HG02610 (cell line): ENCODE results near the gene BRME1.
"Not testable (repeated sequence)": the region's sequence is repeated elsewhere in the genome, so short reads cannot be mapped to it uniquely, and the experiment has no call there.

Experiments
- ATAC-seq: cut with Tn5 transposase; IDR thresholded peaks from one replicate; pipeline ENCODE4 v1.9.1; 2021; ENCODE audit warnings: mild to moderate bottlenecking, moderate library complexity; ENCODE audit not compliant: unreplicated experiment

The BRME1 gene

DNA sequence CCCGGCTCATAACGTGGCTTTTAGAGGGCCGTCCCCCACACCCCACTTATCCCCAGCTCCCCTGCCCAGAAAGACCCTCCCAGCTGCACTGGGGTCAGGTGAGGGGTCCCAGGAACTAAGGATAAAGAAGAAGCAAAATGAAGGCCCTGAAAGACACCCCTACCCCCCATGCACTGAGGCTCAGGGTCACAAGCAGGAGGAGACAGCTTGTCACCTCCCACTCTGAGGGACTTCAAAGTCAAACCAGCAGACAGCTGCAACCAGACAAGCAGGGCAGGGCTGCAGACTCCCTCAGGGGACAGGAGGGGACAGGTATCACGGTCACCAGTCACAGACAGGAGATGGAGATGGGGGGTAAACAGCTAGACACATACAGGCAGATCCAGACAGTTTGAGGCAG is 35.0 kb downstream of the BRME1 start:
- ATAC-seq = no peak

DNA sequence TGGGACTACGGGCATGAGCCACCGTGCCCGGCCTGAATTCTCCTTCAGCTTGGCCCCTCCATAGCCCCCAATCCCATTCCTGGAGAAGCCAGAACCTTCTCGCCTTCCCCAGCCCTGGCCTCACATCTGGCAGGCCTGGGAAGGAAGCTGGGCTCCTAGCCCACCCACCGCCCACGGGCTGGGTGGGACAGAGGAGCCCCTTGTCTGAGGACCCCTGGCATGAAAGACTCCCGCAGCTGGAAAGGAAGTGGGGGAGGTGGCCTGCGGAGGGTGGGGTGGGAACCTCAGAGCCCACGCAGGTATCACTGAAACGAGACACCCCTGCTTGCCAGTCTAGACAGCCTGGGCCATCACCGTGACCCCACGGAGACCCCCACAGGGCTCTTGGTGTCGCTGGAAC is 36.6 kb downstream of the BRME1 start:
- no peak for ATAC-seq

DNA sequence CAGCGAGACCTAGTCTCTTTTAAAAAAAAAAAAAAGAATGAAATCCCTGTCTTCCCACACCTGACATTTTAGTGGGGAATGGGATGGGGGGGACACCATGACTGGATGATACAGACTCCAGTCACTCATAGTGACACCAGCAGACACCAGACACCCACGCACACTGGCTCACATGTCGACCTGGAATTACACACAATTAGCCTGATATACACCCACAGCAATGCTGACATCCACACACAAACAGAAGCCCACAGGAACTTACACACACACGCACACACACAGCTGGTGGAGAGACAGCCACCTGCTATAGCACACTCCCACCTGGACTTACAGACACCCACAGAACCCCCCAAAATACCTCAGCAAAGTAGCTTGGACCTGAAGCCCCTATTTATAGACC is 37.3 kb downstream of the BRME1 start:
- no peak for ATAC-seq

DNA sequence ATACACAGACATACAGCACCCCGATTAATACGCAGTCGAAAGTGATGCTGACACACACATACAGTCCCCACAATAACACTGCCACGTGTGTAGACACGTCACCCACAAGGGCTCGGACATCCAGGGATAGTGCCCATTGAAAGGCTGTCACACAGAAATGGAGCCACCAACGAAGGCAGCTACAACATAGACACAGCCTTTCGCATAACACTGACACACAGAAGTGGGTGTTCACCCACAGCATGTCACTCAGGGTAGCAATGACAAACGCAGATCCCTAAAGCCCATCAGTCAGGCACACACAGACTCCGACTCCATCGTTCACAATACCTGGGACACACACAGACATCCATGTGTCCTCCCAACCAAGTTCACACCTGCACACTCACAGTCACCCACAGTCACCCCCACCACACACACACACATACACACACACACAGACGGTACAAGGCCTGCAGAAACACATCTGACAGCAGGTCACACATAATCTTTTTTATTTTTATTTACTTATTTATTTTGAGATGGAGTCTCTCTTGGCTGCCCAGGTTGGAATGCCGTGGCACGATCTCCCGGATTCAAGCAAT is 39.4 kb downstream of the BRME1 start:
- no peak for ATAC-seq

DNA sequence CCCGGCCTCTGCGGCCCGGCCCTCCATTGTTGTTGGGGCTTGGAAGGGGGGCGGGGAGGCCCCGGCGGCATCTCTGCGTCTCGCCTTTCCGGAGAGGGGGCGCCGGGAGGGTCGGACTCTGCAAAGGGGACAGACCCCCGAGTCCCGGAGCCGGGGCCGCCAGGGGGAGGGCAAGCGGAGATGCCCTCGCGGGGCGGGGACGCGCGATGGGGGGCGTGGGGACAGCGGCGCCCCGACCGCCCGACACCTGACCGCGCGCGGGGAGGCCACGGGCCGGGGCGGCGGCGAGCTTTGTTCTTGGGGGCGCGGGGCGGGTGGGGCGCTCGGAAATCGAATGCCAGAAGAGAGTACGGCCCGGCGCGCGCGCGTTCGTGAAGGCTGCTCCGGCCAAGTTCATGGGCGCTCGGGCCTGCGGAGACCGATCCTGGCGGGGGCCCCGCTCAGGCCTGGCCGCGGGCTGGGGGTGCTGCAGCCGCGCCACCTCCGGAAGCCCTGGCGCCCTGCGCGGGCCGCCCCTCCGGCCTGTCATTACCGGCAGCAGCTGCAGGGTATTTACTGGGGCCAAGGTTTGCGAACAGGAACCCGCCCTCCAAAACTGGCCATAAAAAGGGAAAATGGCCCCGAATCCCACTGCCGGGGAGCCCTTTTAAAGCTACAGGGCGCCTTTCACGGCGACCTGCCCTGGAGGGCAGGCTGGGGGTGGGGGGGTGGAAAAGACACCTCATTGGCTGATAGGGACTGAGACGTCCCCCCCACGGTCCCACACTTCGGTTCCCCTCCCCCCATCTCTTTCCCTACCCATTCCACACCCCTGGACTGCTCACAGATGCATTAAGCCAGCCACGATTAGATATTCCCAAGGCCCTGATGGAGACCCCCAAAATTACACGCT is 40.1 kb downstream of the BRME1 start:
- ATAC-seq = no peak

DNA sequence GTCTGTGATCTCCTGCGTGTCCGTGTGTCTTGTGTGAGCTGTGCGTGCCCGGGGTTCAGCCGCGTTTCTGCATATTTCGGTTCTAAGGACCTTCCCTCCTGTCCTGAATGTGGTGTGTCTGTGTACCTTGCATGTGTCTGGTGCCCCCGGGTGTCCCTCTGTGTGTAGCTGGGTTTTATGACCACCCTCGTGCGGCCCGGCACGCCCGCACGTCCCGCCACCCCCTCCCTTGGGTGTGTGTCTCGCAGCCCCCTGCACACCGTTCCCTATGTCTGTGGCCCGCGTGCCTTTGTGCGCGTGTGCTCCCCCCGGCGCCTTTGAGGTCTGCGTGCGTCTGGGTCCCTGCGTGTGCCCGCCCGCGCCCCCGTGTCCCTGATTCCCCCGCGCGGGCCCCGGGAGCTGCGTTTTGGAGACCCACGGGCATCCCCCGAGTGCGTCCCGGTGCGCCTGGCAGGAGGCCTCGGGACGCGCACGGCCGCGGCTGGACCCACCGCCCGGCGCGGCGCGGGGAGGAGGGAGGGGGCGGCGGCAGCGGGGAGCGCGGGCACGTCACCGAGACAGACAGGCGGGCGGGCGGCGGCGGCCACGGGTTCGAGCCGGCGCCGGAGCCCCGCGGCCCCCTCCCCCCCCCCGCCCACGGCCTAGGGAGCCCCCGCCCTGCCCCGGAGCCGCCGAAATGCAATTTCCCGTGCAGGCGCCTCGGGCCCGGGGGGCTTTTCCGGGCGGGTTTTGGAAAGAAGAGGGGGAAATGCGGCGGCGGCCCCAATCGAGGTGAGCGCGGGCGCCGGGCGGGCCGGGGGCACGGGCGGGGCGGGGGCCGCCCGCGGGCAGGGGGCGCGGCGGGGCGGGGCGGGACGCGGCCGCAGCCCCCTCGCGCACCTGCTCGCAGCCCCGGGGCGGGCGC is 41.0 kb downstream of the BRME1 start:
- no peak for ATAC-seq

DNA sequence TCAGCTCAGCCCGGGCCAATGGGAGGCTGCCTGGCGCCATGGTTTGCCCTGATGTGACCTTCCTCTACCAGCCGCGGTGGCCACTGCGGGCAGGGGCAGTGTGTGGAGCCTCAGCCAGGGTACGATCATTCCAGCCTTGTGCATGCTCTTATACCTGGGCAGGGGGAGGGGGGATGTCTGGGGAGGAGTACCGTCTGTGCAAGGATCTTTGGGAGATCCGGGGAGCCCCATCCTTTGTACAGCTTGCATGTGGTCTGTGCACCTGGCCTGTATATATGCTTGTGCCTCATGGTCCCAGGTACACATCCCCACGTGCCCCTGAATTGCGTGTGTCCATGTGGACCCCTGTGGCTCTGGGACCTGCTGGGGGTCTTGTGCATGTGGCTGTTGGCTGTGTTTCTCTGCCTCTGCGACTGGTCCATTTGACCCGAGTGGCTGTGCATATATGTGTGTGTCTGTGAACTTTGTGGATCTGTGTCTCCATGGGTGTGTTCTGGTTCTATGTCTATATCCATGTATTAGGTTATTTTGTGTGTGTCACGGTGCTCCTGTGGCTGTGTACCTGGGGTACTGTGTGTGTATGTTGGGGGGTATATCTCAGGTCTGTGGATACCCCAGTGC is 41.8 kb downstream of the BRME1 start:
- ATAC-seq = no peak

DNA sequence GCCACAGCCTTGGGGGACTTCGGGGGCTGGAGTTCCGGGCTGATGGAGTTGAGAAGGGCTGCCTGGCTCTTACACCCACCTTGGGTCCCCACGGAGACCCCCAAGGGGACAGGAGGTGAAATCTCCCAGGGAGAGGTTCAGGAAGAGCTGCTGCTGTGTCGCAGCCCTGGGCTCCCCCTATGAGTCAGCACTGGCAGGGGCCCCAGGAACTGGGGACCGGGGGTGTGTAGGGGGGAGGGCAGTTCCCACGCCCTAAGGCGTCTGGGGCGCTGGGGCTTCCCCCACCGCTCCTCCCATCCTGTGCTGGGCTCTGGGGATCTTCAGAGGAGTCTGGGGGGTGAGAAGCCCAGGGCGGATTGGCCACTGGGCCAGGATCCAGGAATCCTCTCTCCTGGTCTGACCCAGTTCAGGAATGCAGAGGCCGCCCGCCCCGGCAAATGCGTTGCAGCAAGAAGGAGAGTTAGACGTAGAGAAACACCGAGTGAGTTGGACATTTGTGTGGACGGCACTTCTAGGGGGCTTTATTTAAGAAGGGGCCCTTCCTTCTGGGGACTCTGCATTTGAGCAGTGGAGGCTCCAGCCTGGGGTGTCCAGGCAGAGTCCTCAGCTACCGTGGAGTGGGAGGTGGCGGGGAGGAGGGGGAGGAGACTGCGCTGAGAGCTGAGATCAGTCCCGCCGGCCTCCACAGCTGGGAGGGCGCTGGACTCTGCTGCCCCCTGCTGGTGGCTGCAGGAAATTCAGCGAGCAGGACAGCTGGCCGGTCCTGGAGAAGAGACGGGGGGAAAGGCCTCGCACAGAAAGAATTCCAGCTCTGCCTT is 44.0 kb downstream of the BRME1 start:
- peak; percentile 74 for ATAC-seq

DNA sequence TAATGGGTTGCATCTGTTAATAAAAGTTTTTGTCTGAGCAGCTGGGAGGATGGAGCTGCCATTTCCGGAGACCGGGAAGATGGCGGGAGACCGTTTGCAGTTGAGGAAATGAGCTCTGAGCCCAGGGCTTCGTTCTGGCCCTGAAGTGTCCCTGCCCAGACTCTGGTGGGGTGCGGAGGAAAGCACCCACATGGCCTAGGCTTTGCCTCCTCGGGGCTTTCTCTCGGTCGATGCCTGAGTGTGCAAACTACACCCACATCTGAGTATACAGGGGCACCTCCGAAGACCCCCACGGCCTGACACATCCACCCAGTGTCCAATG is 44.6 kb downstream of the BRME1 start:
- ATAC-seq = peak; percentile 27

DNA sequence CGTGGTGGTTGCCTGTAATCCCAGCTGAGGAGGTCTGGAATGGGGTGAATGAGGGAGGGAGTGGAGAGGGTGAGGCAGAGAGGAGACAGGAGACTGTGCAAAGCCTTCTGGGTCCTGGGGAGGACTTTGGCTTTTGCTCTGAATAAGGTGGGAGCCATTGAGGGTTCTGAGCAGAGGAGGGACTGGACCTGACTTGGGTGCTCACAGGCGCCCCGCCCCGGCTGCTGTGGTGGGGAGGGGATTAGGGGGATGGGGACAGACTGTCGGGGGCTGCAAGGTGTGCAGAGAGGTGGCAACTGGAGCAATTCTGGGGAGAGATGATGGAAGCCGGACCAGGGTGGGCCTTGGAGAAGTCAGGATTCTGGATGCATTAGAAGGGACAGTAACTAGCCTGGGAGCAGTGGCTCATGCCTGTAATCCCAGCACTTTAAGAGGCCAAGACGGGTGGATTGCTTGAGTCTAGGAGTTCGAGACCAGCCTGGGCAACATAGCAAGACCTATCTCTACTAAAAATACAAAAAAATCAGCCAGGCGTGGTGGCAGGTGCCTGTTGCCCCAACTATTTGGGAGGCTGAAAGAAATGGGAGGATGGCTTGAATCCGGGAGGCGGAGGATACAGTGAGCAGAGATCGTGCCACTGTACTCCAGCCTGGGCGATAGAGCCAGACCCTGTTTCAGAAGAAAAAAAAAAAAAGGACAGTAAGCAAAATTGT is 45.1 kb downstream of the BRME1 start:
- ATAC-seq = no peak

DNA sequence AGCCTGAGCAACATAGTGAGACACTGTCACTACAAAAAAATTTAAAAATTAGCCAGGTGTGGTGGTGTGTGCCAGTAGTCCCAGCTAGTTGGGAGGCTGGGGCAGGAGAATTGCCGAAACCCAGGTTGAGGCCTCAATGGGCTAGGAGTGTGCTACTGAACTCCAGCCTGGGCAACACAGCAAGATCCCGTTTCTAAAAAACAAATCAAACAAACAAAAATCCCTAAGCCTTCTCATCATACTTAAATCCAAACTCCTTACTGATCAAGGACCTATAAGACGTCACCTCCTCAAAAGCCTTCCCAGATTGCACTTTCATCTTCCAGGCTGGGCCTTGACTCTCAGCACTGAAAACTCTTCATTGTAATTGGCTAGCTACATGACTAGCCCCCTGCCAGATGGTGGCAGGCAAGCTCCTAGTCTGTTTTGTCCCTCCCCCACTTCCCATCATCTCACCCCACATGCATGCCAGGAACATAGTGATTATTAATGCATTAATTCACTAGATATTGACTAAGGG is 46.5 kb downstream of the BRME1 start:
- ATAC-seq = no peak

DNA sequence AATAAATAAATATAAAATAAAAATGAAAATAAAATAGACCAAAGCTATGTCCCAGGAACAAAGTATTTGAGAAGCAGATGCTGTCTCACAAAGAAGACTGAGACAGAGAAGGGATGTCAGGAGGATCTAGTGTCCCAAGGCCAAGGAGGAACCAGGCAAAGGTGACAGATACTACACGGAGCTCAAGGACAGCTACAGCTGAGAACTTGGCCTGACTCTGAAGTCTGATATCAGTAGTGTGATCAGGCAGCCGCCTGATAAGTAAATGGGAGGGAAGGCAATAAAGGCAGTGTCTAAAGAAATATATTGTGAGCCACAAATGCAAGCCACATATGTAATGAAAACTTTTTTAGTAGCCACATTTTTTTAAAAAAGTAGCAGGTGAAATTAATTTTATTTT is 49.4 kb downstream of the BRME1 start:
- ATAC-seq = no peak

DNA sequence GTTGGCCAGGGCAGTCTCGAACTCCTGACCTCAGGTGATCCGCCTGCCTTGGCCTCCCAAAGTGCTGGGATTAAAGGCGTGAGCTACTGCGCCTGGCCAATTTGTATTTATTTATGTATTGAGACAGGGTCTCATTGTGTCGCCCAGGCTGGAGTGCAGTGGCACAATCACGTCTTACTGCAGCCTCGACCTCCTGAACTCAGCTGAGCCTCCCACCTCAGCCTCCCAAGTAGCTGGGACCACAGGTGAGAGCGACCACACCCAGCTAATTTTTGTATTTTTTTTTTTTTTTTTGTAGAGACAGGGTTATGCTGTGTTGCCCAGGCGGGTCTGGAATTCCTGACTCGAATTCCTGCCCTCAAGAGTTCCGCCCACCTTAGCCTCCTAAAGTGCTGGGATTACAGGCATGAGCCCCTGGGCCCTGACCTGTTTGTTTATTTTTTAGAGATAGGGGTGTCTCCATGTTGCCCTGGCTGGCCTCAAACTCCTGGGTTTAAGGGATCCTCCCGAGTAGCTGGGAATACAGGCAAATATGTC is 53.7 kb downstream of the BRME1 start:
- ATAC-seq = not testable (repeated sequence)

DNA sequence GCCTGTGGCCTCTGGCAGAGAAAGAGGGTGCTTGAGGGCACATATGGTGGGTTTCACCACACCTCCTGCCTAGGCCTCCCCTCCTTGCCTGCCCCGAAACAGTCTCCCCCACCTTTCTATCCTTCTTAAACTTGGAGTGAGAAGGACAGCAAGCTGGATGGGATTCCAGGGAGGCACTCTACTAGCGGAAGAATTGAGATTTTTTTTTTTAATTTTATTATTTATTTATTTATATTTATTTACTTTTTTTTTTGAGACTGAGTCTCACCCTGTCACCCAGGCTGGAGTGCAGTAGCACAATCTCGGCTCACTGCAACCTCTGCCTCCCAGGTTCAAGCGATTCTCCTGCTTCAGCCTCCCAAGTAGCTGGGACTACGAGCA is 54.2 kb downstream of the BRME1 start:
- ATAC-seq = not testable (repeated sequence)

DNA sequence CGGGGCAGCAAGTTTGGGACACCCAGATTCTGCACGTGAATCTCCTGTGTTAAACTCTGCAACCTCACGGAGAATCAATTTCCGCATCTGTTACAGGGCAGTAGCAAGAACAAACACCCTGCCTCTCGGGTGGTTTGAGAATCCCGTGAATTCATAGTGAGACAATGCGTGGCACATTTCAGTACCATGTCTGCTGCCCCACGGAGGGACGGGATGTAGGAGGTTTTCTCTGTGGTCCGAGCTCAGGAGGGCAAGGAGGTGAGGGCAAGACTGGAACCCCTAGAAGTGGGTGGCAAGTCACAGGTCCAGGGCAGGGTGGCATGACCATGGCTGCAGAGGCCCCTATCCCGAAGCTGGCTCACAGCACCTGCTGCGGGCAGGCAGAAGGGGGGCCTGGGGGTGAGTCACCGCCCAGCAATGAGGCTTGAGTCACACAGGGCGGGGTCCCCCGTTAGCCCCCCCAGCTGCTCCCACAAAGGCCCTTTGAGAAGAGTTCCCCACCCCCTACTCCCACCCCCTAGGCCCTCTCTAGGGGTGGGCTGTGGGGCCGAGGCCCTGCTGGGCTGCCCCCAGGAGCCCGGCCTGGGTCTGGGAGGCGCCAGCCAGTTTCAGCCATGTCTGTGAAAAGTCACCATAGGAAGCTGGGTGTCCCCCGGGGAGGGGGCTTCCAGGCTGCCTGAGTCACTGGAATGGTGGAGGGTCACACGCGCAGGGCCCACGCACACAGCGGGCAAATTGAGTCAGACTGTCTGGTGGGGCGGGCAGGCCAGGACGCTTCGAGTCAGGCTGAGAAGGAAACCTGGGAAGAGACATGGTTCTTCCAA is 54.8 kb downstream of the BRME1 start:
- no peak for ATAC-seq

DNA sequence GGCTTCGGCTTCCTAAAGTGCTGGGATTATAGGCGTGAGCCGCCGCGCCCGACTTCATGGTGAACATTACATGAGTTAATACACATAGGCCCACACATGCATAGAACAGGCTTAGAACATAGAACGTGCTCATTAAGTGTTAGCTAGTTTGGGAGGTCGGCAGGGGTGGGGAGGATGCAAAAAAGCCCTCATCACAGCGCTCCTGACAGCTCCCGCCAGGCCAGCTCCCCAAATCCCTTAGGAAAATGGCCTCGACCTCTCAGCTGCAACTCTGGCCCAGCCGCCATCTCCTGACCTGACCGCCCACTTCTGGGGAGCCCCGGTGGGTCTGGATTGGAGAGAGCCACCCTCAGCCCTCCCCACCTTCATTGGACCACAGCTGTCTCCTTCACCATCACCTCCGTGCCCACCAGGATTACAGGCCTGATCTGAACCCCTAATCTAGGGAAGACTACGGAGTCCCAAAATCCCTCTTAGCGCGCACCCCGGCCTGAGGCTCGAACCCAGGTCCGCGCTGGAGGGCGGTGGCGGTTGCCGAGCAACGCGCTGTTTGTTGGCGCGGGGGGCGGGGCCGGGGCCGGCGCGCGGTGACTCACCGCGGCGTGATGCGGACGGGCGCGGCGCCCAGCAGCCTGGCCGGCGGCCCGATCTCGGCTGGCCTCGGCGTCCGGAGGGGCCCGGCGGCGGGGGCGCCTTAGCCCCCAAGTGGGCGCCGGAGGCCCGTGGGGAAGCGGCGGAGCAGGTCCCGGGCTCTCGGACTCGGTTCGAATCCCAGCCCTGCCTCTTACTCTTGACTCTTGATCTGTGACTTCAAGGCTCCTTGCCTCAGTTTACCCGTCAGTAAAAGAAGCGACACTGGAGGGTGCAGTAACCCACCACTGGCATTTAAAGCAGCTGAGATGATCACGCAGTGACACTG is 55.7 kb downstream of the BRME1 start:
- ATAC-seq = no peak
